Natural killer cell (primary cell): ENCODE results near the gene CACNA1B. TPM values are rescaled to one million over a fixed set of nuclear protein-coding genes. Genes with fewer than 3 reads are reported as not detected.
"Not testable (repeated sequence)": the region's sequence is repeated elsewhere in the genome, so short reads cannot be mapped to it uniquely, and the experiment has no call there.

Experiments
- ATAC-seq, 3 donors: fragments of 150-1000 bp in 2 of 3; fragments of 200-7000 bp in 1 of 3; cut with Tn5 transposase; 1 replicate in 1 of 3; 2 replicates in 2 of 3; pipeline ENCODE4 v1.10.0; 2021; ENCODE audit warnings: mild to moderate bottlenecking in 2 of 3, moderate library complexity in 2 of 3
- DNase-seq, 2 donors: peaks; one replicate each; pipeline versions ENCODE4 v3.0.0 to v3.0.0-alpha.2; 2013 to 2021; ENCODE audit warnings: mixed read lengths in 1 of 2
- H3K27ac ChIP-seq: one replicate; pipeline ENCODE4 v1.5.1; 2013; ENCODE audit warnings: mild to moderate bottlenecking, low read length
- H3K27me3 ChIP-seq: one replicate; pipeline ENCODE4 v1.6.1; 2013; ENCODE audit warnings: low read length; ENCODE audit not compliant: control insufficient read depth, insufficient read depth
- H3K36me3 ChIP-seq: one replicate; pipeline ENCODE4 v1.6.1; 2013; ENCODE audit warnings: low read length; ENCODE audit not compliant: control insufficient read depth, insufficient read depth
- H3K4me1 ChIP-seq: one replicate; pipeline ENCODE4 v1.6.1; 2013; ENCODE audit warnings: low read length; ENCODE audit not compliant: control insufficient read depth, insufficient read depth
- H3K4me3 ChIP-seq: one replicate; pipeline ENCODE4 v1.5.1; 2013; ENCODE audit warnings: low read length
- H3K9me3 ChIP-seq: one replicate; pipeline ENCODE4 v1.6.1; 2013; ENCODE audit warnings: low read length; ENCODE audit not compliant: control insufficient read depth, insufficient read depth
- H3K27ac Mint-ChIP-seq, 2 donors: one replicate each; pipeline ENCODE4 v1.8.0; 2022; ENCODE audit warnings: mild to moderate bottlenecking in 2 of 2, mixed read lengths in 2 of 2, moderate library complexity in 1 of 2
- H3K27me3 Mint-ChIP-seq, 2 donors: one replicate each; pipeline ENCODE4 v1.8.0; 2022; ENCODE audit warnings: low read depth in 2 of 2, mixed read lengths in 2 of 2
- H3K36me3 Mint-ChIP-seq: one replicate; pipeline ENCODE4 v1.8.0; 2022; ENCODE audit warnings: mixed read lengths
- H3K4me1 Mint-ChIP-seq, 2 donors: one replicate each; pipeline ENCODE4 v1.8.0; 2022; ENCODE audit warnings: mixed read lengths in 2 of 2
- H3K4me3 Mint-ChIP-seq: one replicate; pipeline ENCODE4 v1.8.0; 2022; ENCODE audit warnings: mild to moderate bottlenecking, moderate library complexity, mixed read lengths
- H3K9me3 Mint-ChIP-seq, 2 donors: one replicate each; pipeline ENCODE4 v1.8.0; 2022; ENCODE audit warnings: mixed read lengths in 2 of 2
- CTCF ChIP-seq: fragments of 200-600 bp; IDR thresholded peaks from one replicate; pipeline ENCODE4 v1.8.0; 2022; ENCODE audit warnings: antibody characterized with exemption
- WGBS: methylation state at CpG from one replicate; pipeline ENCODE4 v1.1.7; 2013; ENCODE audit warnings: missing lambda C conversion rate; ENCODE audit not compliant: insufficient coverage; 5-methylcytosine and 5-hydroxymethylcytosine counted together
- intact Hi-C: fragments of 100-400 bp; cut with micrococcal nuclease; formaldehyde crosslinking; loops from one replicate; pipeline ENCODE4 v1.14.2; 2022
- total RNA-seq, 4 donors: library from RNA; stranded (reverse); fragments of 120-200 nt in 1 of 4; gene quantifications; one replicate each; pipeline versions ENCODE4 v1.2.3 to v1.2.4, GENCODE V29; 2013 to 2022

CACNA1B gene
- total RNA-seq, 3 donors from 2014 or later (not counting 1 experiment from before 2014, with no cell fraction given), result 0.07 TPM; not detected in 2

DNA sequence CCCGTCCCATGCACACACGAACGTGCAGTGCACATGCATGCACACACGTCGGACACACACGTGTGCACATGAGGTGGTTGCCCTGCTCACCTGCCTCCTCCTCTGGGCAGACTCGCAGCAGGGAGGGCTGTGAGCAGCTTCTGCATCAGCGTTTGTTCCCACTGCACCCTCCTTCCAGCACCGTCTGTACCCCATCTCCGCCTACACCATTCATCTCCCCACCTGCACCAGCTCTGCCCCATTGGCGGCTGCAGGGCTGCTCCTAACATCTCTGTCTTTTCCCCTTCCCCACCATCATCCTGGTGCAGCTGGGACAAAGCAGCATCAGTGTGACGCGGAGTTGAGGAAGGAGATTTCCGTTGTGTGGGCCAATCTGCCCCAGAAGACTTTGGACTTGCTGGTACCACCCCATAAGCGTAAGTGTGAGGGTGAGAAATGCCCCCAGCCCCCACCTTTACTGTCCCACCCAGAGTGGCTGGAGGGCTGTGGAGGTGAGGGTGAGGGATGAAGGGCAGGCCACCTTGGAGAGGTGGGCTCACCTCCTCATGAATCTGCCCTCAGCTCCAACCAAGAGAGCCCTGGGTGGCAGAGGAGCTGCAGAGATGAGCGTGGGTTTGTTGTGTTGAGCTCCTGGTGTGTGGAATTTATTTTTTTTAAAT lies 234.6 kb downstream of the CACNA1B start:
- H3K4me1 Mint-ChIP-seq, result no peaks in the 10 kb centered on the region
- no peak overlapping the region for H3K27ac ChIP-seq
- 91% methylated on average over 15 of the region's 16 CpGs for WGBS
- no peak for TF ChIP-seq CTCF
- peaks cover 0 to 10% of the 10 kb centered on the region in 2 donors for H3K27me3 Mint-ChIP-seq
- H3K9me3 ChIP-seq, result no peaks in the 10 kb centered on the region
- H3K4me3 ChIP-seq, result no peak overlapping the region
- H3K27me3 ChIP-seq, result no peaks in the 10 kb centered on the region
- H3K36me3 Mint-ChIP-seq, result no peaks in the 10 kb centered on the region
- H3K27ac Mint-ChIP-seq, result no peak overlapping the region
- ATAC-seq (no peak), DNase-seq (no peak)
- intact Hi-C loops, result no loop called here
- no peaks in the 10 kb centered on the region for H3K9me3 Mint-ChIP-seq
- no peaks in the 10 kb centered on the region for H3K36me3 ChIP-seq
- no peak overlapping the region for H3K4me3 Mint-ChIP-seq
- no peaks in the 10 kb centered on the region for H3K4me1 ChIP-seq

DNA sequence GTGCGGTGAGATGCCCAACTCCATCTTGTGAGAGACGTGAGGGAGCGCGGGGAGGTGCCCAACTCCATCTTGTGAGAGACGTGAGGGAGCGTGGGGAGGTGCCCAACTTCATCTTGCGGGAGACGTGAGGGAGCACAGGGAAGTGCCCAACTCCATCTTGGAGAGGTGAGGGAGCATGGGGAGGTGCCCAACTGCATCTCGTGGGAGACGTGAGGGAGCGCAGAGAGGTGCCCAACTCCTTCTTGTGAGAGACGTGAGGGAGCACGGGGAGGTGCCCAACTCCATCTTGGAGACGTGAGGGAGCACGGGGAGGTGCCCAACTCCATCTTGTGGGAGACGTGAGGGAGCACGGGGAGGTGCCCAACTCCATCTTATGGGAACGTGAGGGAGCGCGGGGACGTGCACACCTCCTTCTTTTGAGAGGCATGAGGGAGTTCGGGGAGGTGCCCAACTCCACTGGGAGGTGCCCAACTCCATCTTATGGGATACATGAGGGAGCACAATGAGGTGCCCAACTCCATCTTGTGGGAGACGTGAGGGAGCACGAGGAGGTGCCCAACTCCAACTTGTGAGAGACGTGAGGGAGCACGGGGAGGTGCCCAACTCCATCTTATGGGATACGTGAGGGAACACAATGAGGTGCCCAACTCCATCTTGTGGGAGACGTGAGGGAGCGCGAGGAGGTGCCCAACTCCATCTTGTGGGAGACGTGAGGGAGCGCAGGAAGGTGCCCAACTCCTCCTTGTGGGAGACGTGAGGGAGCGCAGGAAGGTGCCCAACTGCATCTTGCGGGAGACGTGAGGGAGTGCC lies 235.4 kb downstream of the CACNA1B start:
- intact Hi-C loops, result no loop called here
- TF ChIP-seq CTCF, result no peak
- DNase-seq, result peak in 1 of 2 donors; percentile 8

GRCh38 chr9:138113701-138114325 lies 236.2 kb downstream of the CACNA1B start:
- H3K4me3 ChIP-seq, H3K9me3 ChIP-seq, H3K27me3 Mint-ChIP-seq, H3K4me1 Mint-ChIP-seq, H3K27ac Mint-ChIP-seq, H3K9me3 Mint-ChIP-seq, H3K36me3 Mint-ChIP-seq, H3K27ac ChIP-seq, H3K27me3 ChIP-seq, H3K4me1 ChIP-seq, H3K4me3 Mint-ChIP-seq, H3K36me3 ChIP-seq, ATAC-seq, intact Hi-C loops: not testable (repeated sequence)
- whole genome bisulfite sequencing, result 89% methylated on average over 23 of the region's 23 CpGs
- DNase-seq, result peak in 1 of 2 donors; percentile 4

More for the DNA sequence above, 235.4 kb downstream of the CACNA1B start:
- Mint-ChIP-seq H3K4me1 (no peaks in the 10 kb centered on the region), H3K27me3 (peaks cover 0 to 7% of the 10 kb centered on the region in 2 donors), H3K27ac (no peak overlapping the region), H3K9me3 (no peaks in the 10 kb centered on the region), H3K4me3 (no peak overlapping the region), H3K36me3 (no peaks in the 10 kb centered on the region)
- Histone ChIP-seq H3K36me3 (no peaks in the 10 kb centered on the region), H3K27me3 (no peaks in the 10 kb centered on the region), H3K4me1 (no peaks in the 10 kb centered on the region), H3K9me3 (no peaks in the 10 kb centered on the region), H3K27ac (no peak overlapping the region), H3K4me3 (no peak overlapping the region)
- WGBS, result 91% methylated on average over 35 of the region's 36 CpGs
- no peak for ATAC-seq
